ENCODE measurements around the gene TREH.
"Not testable (repeated sequence)": the region's sequence is repeated elsewhere in the genome, so short reads cannot be mapped to it uniquely, and the experiment has no call there.

DNA sequence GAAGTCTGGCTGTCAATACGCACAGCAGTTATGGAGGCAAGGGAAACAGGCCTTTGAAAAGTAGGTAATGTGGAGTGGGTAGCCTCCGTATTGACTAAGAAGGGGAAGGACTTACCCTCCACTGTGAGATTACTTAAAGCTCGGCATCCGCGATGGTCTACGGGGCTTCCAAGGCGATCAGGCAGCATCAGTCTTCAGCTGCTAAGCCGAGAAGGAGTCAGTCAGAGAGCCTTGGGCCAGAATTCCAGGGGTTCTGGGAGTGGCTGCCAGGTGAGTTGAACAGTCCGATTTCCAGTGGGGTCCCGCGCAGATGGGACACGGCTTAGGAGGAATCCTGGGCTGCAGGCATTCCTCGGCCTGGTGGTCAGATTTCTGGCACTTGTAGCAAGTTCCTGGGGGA is 40.6 kb upstream of the TREH start:
- TF ChIP-seq, protein P1, sequence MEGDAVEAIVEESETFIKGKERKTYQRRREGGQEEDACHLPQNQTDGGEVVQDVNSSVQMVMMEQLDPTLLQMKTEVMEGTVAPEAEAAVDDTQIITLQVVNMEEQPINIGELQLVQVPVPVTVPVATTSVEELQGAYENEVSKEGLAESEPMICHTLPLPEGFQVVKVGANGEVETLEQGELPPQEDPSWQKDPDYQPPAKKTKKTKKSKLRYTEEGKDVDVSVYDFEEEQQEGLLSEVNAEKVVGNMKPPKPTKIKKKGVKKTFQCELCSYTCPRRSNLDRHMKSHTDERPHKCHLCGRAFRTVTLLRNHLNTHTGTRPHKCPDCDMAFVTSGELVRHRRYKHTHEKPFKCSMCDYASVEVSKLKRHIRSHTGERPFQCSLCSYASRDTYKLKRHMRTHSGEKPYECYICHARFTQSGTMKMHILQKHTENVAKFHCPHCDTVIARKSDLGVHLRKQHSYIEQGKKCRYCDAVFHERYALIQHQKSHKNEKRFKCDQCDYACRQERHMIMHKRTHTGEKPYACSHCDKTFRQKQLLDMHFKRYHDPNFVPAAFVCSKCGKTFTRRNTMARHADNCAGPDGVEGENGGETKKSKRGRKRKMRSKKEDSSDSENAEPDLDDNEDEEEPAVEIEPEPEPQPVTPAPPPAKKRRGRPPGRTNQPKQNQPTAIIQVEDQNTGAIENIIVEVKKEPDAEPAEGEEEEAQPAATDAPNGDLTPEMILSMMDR (IDR thresholded peaks at IDR 0.05) = not testable (repeated sequence)
- not testable (repeated sequence) for TF ChIP-seq POLR2A (IDR thresholded peaks at IDR 0.05)

All from vagina (tissue), 2 donors.